DOHH2 (cell line): ENCODE measurements around the gene FRMPD4.

Experiments used
- CTCF ChIP-seq: fragments of 200-600 bp; sonication (generic); IDR thresholded peaks from one replicate; pipeline ENCODE4 v1.5.1; 2014; ENCODE audit warnings: antibody characterized with exemption, mild to moderate bottlenecking, low read depth, low read length; ENCODE audit not compliant: poor library complexity, severe bottlenecking
- EZH2phosphoT487 ChIP-seq: fragments of 200-600 bp; sonication (generic); IDR thresholded peaks from 2 replicates; pipeline ENCODE4 v1.6.1; 2017; ENCODE audit warnings: borderline replicate concordance, mild to moderate bottlenecking, antibody characterized with exemption, low read length, moderate library complexity, mixed read lengths

GRCh38 chrX:12374286-12374685 lies 236.0 kb downstream of the FRMPD4 start:
- TF ChIP-seq CTCF (no peak), EZH2phosphoT487 (no peak)
